GM13977 (cell line): ENCODE measurements around the gene TTLL4.

ENCODE experiments used
- DNase-seq: peaks from one replicate; pipeline ENCODE4 v3.0.0; 2012; ENCODE audit warnings: low spot score
- CTCF ChIP-seq: IDR thresholded peaks from 2 replicates; pipeline ENCODE4 v1.5.1; 2012; ENCODE audit warnings: mild to moderate bottlenecking, control low read depth; ENCODE audit not compliant: insufficient read depth; ENCODE audit errors: extremely low read depth, missing control alignments
- in situ Hi-C: fragments of 300-500 bp; cut with MboI; formaldehyde crosslinking; loops from one replicate; pipeline ENCODE4 v1.12.0; 2022; ENCODE audit warnings: low sequenced_read_pairs, low pct_unique_long_range_greater_than_20kb, mixed read lengths, inconsistent platforms; ENCODE audit not compliant: unreplicated experiment

The TTLL4 gene

GRCh38 chr2:218736531-218736930, 25.9 kb downstream of the TTLL4 start:
- DNase-seq: no peak
- in situ Hi-C loops: no loop called here

GRCh38 chr2:218743068-218743467, 32.4 kb downstream of the TTLL4 start:
- in situ Hi-C loops: no loop called here
- no peak for TF ChIP-seq CTCF
- DNase-seq: peak; percentile 55

More at GRCh38 chr2:218736531-218736930, 25.9 kb downstream of the TTLL4 start:
- TF ChIP-seq CTCF: no peak

GRCh38 chr2:218744615-218745014, 34.0 kb downstream of the TTLL4 start:
- in situ Hi-C loops: no loop called here
- no peak for TF ChIP-seq CTCF
- peak; percentile 42 for DNase-seq

- in situ Hi-C loops: no loop called here
- DNase-seq: peak; percentile 48
- TF ChIP-seq CTCF: no peak
Observed at GRCh38 chr2:218745160-218745558, 34.5 kb downstream of the TTLL4 start.

- in situ Hi-C loops: no loop called here
- no peak for DNase-seq
- TF ChIP-seq CTCF: no peak
Observed at GRCh38 chr2:218745559-218746469, 35.2 kb downstream of the TTLL4 start.

GRCh38 chr2:218746470-218746795, 35.8 kb downstream of the TTLL4 start:
- TF ChIP-seq CTCF: no peak
- in situ Hi-C loops: no loop called here
- DNase-seq: no peak
